LNCaP clone FGC (cell line): Measurements from ENCODE around the gene PNPLA4.

Experiments used
- DNase-seq: peaks from one replicate; pipeline ENCODE4 v3.0.0-alpha.2; 2011; ENCODE audit warnings: low read depth
- H3K4me3 ChIP-seq: 2 replicates; pipeline ENCODE4 v1.5.1; 2011; ENCODE audit warnings: mild to moderate bottlenecking, low read depth, low read length, control low read depth
- TF ChIP-seq, protein P1 (sequence below): IDR thresholded peaks from 2 replicates; pipeline ENCODE4 v1.5.1; 2012; ENCODE audit warnings: mild to moderate bottlenecking; ENCODE audit not compliant: control insufficient read depth, insufficient read depth; ENCODE audit errors: extremely low read depth

PNPLA4 gene

DNA sequence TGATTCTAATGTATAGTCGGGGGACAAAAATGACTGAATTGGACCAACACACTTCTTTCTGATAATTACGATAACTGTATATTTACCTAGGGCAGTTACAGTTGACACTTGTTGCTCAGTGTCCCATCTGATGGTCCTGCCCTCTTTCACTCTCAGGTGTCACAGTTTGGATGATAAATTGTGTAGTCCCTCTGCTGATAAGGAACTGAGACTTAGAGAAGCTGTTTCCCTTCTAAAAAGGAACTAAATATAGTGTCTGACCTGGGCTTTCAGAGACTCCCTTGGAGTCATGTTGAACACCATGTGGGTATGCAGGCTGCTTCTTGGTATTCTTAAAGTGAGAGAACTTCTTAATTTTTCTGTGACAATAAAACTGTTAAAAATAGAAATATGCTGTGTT is 23.7 kb upstream of the PNPLA4 start:
- TF ChIP-seq, protein P1, sequence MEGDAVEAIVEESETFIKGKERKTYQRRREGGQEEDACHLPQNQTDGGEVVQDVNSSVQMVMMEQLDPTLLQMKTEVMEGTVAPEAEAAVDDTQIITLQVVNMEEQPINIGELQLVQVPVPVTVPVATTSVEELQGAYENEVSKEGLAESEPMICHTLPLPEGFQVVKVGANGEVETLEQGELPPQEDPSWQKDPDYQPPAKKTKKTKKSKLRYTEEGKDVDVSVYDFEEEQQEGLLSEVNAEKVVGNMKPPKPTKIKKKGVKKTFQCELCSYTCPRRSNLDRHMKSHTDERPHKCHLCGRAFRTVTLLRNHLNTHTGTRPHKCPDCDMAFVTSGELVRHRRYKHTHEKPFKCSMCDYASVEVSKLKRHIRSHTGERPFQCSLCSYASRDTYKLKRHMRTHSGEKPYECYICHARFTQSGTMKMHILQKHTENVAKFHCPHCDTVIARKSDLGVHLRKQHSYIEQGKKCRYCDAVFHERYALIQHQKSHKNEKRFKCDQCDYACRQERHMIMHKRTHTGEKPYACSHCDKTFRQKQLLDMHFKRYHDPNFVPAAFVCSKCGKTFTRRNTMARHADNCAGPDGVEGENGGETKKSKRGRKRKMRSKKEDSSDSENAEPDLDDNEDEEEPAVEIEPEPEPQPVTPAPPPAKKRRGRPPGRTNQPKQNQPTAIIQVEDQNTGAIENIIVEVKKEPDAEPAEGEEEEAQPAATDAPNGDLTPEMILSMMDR: no peak
- H3K4me3 ChIP-seq: no peak overlapping the region
- DNase-seq: no peak

DNA sequence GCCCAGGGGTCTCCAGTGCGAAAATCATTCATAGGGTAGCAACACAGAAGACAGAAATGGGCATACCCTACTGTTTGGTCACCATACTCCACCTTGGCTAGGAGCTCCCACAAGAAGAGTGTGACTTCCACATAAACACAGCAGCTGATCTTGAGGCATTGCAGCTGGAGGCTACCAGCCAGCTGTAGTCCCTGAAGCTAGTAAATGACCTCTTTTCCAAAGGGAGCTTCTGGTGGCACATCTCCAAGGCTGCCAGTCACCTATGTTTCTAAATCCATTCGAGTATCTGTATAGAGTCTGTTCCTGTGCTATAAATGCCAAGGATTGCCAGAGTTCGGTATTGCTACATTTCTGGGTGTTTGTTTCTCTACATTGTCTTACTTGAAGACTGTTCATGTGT is 21.3 kb upstream of the PNPLA4 start:
- TF ChIP-seq, protein P1: no peak
- no peak overlapping the region for H3K4me3 ChIP-seq
- DNase-seq: no peak

- H3K4me3 ChIP-seq: no peak overlapping the region
- TF ChIP-seq, protein P1: no peak
- no peak for DNase-seq
Observed at GRCh38 chrX:7946960-7947359, 19.7 kb upstream of the PNPLA4 start.

- DNase-seq: no peak
- H3K4me3 ChIP-seq: no peak overlapping the region
- TF ChIP-seq, protein P1: no peak
Observed at GRCh38 chrX:7943600-7944245, 16.5 kb upstream of the PNPLA4 start.

- no peak overlapping the region for H3K4me3 ChIP-seq
- no peak for DNase-seq
- TF ChIP-seq, protein P1: peak; percentile 43
Observed at GRCh38 chrX:7941390-7942042, 14.3 kb upstream of the PNPLA4 start.

DNA sequence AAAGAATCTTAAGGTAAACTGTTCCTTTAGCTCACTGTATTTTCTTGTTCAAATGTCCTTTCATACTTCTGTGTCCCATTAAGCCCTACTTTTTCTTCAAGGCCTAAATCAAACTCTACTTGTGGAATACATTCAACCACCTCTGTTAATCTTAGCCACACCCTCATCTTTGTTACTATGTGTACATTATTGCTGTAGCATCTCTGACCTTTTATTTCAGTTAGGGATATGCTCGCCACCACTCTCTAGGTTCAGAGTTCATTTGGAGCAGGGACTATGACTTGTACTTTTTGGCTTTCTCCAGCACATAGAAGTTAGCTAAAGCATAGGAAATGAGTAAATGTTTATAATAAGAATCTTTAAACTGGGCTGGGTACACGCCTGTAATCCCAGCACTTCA is 6.8 kb upstream of the PNPLA4 start:
- TF ChIP-seq, protein P1: no peak
- no peak for DNase-seq
- H3K4me3 ChIP-seq: no peak overlapping the region

- H3K4me3 ChIP-seq: peak overlapping the region; percentile 78
- no peak for DNase-seq
- TF ChIP-seq, protein P1: no peak
Observed at GRCh38 chrX:7926914-7927258, 327 bp downstream of the PNPLA4 start.
